ENCODE data around the gene MROH2A. TPM values are rescaled to one million over a fixed set of nuclear protein-coding genes. Genes with fewer than 3 reads are reported as not detected.

MROH2A gene
- total and polyA plus RNA-seq, 12 donors, result not detected

- H3K4me3 ChIP-seq, result no peak overlapping the region
- no peaks in the 10 kb centered on the region for H3K9me3 ChIP-seq
- WGBS, 2 donors, result 91% methylated on average over 7 of the region's 7 CpGs
- peaks cover 3 to 28% (median 9%) of the 10 kb centered on the region in 9 donors for H3K4me1 ChIP-seq
- TF ChIP-seq CTCF (IDR thresholded peaks at IDR 0.05), result no peak
- intact Hi-C loops (cut with DNase I), result no loop called here
- no peak overlapping the region for H3K27ac ChIP-seq
- peaks cover 0 to 17% (median 0%) of the 10 kb centered on the region in 7 donors for H3K27me3 ChIP-seq
- DNase-seq, result no peak
- ATAC-seq, result no peak
- peaks cover 0 to 51% (median 0%) of the 10 kb centered on the region in 9 donors for H3K36me3 ChIP-seq
Measured at GRCh38 chr2:233850745-233851144, 72.6 kb downstream of the MROH2A start.

DNA sequence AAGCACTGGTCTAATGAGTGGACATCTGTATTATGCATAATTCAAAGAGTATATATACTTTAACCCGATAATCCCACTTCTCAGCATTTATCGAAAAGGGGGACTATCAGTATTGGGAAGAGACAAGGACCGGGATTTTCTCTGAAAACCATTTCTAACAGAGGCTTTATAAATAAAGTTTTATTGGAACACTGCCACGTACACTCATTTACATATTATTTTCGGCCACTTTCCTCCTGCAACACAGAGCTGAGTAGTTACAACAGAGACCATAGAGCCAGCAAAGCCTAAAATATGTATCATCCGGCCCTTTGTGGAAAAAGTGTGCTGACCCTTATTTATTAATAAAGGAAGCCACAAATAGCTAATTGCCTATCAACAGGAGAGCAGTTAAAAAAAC is 73.0 kb downstream of the MROH2A start:
- Histone ChIP-seq H3K27ac (no peak overlapping the region), H3K9me3 (no peaks in the 10 kb centered on the region), H3K4me1 (peaks cover 3 to 28% (median 9%) of the 10 kb centered on the region in 9 donors), H3K4me3 (no peak overlapping the region), H3K27me3 (peaks cover 0 to 17% (median 0%) of the 10 kb centered on the region in 7 donors), H3K36me3 (peaks cover 0 to 47% (median 0%) of the 10 kb centered on the region in 9 donors)
- intact Hi-C loops (cut with DNase I), result no loop called here
- no peak for TF ChIP-seq CTCF (IDR thresholded peaks at IDR 0.05)
- DNase-seq (no peak), ATAC-seq (no peak)
- 94 to 96% methylated on average over 6 of the region's 6 CpGs for WGBS, 2 donors

- H3K4me1 ChIP-seq, result peaks cover 3 to 28% (median 9%) of the 10 kb centered on the region in 9 donors
- peaks cover 0 to 38% (median 0%) of the 10 kb centered on the region in 9 donors for H3K36me3 ChIP-seq
- peak overlapping the region in 1 of 10 donors; percentile 14 for H3K4me3 ChIP-seq
- peaks cover 0 to 17% (median 0%) of the 10 kb centered on the region in 7 donors for H3K27me3 ChIP-seq
- whole genome bisulfite sequencing, 2 donors, result 66 to 76% methylated on average over 3 of the region's 3 CpGs
- TF ChIP-seq CTCF (IDR thresholded peaks at IDR 0.05), result no peak
- no peak overlapping the region for H3K27ac ChIP-seq
- no peak for ATAC-seq
- intact Hi-C loops (cut with DNase I), result no loop called here
- no peaks in the 10 kb centered on the region for H3K9me3 ChIP-seq
- no peak for DNase-seq
Measured at GRCh38 chr2:233852056-233852455, 73.9 kb downstream of the MROH2A start.

DNA sequence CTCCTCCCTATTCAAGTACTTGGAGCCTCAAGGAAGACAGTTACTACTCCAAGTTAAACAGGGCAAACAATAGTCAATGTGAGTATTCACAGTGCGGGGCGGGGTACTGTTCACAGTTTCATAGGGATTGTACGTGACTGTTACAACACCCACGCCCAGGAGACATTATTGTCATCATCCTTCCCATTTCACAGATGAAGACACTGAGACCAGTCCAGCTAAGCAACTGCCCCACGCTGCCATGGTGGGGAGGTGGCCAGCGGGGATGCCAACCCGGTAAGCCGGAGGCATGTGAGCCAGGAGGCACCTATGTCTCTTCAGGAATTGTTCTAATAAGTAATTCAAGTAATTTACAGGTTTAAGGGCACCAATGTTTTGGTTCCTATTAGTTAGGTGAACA is 75.2 kb downstream of the MROH2A start:
- no peaks in the 10 kb centered on the region for H3K9me3 ChIP-seq
- peaks cover 0 to 26% (median 0%) of the 10 kb centered on the region in 9 donors for H3K36me3 ChIP-seq
- H3K27ac ChIP-seq, result peak overlapping the region in 1 of 10 donors; percentile 75
- H3K27me3 ChIP-seq, result peaks cover 0 to 17% (median 0%) of the 10 kb centered on the region in 7 donors
- DNase-seq (no peak), ATAC-seq (no peak)
- intact Hi-C loops (cut with DNase I), result no loop called here
- peak overlapping the region in 5 of 10 donors; percentile 63 to 86 (median 68) for H3K4me3 ChIP-seq
- peaks cover 3 to 28% (median 9%) of the 10 kb centered on the region in 9 donors for H3K4me1 ChIP-seq
- no peak for TF ChIP-seq CTCF (IDR thresholded peaks at IDR 0.05)
- WGBS, 2 donors, result 34 to 47% methylated on average over 8 of the region's 8 CpGs
